GM19395 (cell line): ENCODE results near the gene ZC3H13.

ENCODE experiments used
- ATAC-seq: cut with Tn5 transposase; IDR thresholded peaks from one replicate; pipeline ENCODE4 v1.9.1; 2021; ENCODE audit warnings: mild to moderate bottlenecking, moderate library complexity; ENCODE audit not compliant: unreplicated experiment

Gene ZC3H13

DNA sequence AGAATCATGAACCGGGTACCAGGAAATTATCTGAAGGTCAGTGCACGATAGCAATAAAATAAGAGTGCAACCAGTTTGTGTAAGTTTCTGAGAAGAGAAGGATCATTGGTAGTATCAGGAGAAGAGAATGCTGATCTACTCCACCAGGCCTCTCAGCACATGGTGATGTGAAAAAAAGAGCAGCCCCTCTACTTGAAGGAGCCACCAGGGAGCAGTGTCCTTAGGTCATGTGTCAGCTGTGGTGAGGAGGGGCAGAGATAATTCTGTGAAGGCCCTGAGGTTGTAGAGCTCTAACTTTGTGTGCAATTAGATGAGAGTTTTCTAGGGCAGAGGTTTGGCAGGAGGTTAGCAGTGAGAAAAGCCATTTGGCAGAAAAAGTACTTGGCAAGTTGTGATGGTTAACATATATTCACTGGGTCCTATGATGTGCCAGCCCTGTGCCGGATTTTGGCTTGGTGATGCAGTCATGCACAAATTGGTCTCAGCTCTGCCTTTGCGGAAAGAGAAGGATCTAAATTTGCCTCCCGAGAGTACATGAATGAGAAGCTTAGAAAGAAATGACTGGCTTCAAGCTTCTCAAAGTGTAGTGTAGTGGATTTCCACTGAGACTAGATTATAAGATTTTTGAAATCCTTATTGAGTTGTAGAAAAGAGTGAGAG, 19.2 kb upstream of the ZC3H13 start:
- peak; percentile 90 for ATAC-seq

DNA sequence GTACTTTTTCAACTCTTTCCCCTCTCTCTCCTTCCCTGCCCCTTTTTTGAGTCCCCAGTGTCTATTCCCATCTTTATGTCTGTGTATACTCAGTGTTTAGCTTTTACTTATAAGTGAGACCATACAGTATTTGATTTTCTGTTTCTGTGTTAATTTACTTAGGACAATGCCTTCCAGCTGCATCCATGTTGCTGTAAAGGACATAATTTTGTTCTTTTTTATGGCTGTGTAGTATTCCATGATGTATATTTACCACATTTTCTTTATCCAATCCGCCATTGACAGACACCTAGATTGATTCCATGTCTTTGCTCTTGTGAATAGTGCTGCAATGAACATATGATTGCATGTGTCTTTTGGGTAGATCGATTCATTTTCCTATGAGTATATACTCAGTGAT, 10.7 kb upstream of the ZC3H13 start:
- no peak for ATAC-seq

DNA sequence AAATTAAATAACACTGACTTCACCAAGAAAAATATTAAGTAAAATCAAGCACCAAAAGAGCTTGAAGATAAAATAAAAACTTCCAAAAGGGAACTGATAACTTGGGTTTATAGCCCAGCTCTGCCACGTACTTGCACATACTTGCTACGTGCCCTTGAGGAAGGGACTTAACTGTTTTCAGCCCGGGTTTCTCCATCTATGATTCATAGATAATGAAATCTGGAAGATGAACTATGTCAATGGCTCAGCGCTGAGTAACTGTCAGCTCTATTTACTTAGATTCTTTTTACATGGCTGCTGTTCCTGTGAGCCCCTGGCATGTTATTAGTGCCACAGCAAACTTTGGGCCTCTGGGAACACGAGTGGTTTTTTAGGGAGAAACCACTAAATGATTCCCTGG, 9.6 kb upstream of the ZC3H13 start:
- ATAC-seq: no peak

- ATAC-seq: no peak
Observed at GRCh38 chr13:46059405-46059804, 6.9 kb upstream of the ZC3H13 start.

DNA sequence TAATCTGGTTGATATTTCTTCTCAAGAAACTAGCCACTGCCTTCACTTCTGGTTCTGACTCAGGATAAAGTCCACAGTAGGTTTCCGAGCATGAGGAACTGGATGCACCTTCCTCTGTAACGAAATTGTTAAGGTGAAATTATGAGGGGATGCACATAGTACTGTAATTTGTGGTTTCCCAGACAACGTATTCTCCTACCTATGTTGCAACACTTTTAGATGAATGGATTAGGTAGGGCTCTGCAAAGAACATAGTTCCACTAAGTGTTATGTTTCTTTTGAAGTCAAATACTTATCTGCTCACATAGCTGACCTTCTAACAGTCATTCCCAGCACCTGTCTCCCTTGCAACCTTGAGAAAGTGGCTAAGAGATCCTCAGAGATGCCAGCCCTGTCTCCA, 5.7 kb upstream of the ZC3H13 start:
- no peak for ATAC-seq

DNA sequence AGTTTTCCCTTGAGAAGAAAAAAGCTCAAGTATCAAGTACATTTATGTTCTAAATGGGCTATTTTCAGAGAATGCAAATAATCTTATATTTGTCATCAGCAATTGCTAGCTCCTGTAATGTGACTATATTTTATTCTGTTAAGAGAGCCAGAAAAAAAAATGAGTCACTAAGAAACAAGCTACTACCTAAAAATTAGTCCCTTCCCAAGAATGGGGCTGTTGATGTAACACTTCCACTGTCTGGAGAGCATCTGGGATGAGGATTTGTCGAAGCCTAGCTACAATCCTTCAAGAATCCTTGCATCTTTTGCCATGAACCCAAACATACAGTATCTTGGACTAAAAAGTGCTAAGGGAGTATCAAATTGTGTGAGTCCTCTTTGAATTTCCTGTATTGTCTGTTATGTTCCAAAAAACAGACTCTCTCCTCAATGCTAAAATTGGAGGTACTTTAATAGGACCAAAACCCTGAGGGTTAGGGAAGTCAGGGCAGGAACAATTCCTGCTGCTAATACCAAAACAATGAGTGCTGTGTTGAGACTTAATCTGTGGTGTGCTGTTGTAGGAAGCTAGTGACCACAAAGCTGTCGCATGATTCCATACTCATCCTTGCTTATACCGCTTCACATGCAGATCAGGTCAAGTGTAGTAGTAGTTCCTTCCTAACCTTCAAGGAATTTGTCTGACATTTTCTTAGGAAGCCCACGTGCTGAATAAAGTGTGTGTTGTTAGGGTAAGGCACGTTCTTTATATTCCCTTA, 4.9 kb upstream of the ZC3H13 start:
- ATAC-seq: no peak

DNA sequence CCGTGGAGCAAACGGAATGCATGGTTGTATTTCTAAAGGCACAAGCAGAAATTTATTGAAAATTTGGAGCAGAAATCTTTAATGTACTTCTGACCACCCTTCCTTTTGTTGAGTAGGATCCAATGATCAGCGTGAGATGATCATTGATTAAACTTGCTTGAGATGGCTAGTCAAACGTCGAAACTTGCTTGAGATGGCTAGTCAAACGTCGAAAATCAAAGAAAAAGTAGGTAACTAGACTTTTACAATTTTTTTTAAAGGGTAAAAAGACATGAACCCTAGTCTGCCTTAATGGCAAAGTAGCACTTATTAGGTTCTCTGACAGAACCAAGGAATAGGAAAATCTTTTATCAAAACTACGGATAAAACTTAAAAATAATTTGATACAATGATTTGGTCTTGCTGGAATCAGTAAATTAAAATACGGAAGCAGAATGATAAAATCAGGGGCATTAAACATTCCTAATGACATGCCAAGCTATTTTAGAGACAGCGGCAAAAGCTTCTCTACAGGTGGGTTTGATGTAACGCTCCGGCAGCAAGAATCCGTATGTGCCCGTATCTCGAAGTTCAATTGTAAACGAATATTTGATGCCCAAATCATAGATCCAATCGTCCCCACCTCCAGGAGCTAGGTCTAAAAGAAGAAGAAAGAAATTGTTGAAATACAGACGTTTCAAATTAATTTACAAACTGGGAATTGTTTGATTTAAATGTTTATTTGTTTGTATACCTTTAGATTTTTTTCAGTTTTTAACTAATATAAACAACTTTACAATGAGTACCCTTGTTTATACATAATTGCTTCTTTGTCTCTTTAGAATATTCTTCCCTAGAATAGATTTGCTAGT, 841 bp upstream of the ZC3H13 start:
- no peak for ATAC-seq

- ATAC-seq: no peak
Observed at GRCh38 chr13:46051968-46052318, 603 bp downstream of the ZC3H13 start.

- ATAC-seq: no peak
Observed at GRCh38 chr13:46050771-46051170, 1.8 kb downstream of the ZC3H13 start.

- ATAC-seq: no peak
Observed at GRCh38 chr13:46045424-46045823, 7.1 kb downstream of the ZC3H13 start.

DNA sequence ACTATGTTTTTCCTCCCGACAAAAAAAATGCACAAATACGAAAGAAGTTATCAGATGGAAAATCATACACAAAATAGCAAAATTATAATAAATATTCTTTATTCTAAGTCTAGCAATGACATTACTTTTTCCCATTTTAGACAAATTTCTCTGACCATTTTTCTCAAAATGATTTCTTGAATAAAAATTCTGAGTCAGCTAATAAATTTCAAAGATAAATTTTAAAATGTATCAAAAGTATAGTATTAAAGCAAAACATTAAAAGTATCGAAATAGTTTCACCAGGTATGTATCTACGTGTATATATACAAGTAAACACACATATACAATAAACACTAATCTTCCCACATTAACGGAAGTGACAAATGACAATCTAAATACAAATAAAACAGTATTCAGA, 8.9 kb downstream of the ZC3H13 start:
- no peak for ATAC-seq

DNA sequence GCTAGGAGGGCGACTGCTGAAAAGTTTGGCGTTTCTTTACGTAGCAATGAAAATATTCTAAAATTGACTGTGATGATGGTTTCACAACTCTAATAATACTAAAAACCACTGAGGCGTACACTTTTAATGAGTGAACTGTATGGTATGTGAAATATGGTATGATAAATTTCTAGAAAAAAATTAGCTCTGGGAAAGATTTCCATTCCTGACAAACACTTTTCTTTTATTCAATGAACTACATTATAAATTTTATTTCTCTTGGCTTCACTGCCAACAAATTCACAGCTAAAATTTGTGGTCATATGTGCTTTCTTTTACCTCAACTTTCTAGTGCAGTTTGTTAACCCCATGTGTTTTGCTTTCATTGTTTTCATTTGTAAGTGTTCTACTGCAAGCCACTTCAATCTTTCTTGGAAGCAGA, 11.1 kb downstream of the ZC3H13 start:
- ATAC-seq: no peak

DNA sequence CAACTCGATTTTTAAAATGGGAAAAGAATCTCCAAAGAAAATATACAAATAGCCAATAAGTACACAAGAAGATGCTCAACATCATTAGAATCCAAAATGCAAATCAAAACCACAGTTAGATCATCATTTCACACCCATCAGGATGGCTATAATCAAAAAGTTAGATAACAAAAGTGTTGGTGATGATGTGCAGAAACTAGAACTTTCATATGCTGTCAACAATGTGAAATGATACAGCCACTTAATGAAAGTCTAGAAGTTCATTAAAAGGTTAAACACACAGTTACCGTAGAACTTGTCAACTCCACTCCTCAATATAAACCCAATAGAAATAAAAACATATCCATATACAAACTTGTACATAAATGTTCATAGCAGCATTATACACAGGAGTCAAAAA, 11.8 kb downstream of the ZC3H13 start:
- no peak for ATAC-seq

- ATAC-seq: no peak
Observed at GRCh38 chr13:46039411-46040182, 12.9 kb downstream of the ZC3H13 start.

DNA sequence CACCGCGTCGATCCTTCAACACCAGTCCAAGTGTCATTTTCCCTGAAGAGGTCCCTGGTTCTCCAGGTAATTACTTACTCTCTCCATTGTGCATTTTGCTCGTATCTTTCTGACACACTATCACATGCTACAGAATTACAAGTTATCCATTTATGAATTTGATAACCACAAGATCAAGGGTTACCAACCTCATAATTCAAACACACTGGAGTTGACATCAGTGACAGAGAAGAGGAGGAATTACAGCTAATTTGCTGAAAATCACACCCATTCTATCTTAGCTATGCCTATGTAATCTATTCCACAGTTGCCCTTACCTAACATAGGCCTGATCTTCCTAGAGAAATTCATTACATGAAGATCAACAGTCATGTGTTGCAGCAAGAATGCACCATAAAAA, 14.2 kb downstream of the ZC3H13 start:
- no peak for ATAC-seq

- no peak for ATAC-seq
Observed at GRCh38 chr13:46035066-46035465, 17.5 kb downstream of the ZC3H13 start.

DNA sequence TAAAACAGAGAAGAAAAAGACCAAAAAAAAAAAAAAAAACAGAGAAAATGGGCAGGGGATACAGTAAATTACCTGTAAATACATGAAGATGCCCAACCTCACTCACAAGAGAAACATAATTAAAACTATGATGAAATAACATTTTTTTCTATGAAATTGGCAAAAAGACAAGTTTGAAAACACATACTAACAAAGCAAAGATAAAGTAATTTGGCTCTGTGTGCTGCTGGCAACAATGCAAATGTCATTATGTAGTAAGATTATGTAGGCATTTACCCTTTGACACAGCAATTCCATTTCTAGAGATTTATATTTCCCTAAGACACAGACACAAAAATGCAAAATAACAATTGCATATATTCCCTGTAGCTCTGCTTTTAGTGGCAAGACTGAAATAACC, 20.2 kb downstream of the ZC3H13 start:
- ATAC-seq: no peak

DNA sequence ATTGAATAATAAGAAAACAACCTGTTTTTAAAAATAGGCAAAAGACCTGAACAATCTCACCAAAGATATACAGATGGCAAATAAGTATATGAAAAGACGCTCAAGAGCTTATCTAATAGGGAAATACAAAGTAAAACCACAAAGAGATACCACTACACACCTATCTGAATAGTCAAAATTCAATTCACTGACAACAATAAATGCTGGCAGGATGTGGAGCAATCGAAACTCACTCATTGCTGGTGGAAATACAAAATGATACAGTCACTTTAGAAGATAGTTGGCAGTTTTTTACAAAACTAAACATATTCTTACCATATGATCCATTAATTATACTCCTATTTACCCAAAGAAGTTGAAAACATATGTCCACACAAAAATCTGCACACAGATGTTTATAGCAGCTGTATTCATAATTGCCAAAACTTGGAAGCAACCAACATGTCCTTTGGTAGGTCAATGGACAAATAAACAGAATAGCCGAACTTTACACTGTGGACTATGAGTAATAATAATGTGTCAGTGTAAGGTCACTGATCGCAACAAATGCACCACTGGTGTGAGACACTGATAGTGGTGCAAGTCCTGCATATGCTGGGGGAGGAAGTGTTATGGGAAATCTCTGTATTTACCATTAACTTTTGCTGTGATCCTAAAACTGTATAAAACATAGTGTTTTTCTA, 20.8 kb downstream of the ZC3H13 start:
- no peak for ATAC-seq

- no peak for ATAC-seq
Observed at GRCh38 chr13:46025157-46025556, 27.4 kb downstream of the ZC3H13 start.

GRCh38 chr13:46022481-46022880, 30.1 kb downstream of the ZC3H13 start:
- ATAC-seq: no peak

DNA sequence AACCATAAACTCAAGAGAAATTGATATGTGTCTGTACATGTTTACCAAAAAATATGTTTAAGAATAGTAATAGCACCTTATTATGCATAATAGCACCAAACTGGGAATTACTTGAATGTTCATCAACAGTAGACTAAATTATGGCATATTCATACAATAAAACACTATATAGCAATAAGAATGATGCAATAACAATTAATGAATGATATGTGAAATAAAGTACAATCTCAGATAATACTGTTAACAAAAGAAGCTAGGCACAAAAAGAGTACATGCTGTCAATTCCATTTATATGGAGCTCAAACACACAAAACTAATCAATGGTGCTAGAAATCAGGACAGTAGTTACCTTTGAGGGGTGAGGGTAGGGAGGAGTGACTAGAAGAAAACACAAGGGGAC, 36.3 kb downstream of the ZC3H13 start:
- no peak for ATAC-seq
